Panc1 (cell line): Measurements from ENCODE around the gene FES.

Source experiments
- POLR2AphosphoS5 ChIP-seq: IDR thresholded peaks from 2 replicates; pipeline ENCODE4 v1.6.1; 2012; ENCODE audit warnings: mild to moderate bottlenecking, low read depth, low read length, moderate library complexity
- TF ChIP-seq, protein P1 (sequence below): fragments of 450-650 bp; IDR thresholded peaks from 2 replicates; pipeline ENCODE4 v1.5.1; 2017; ENCODE audit warnings: mild to moderate bottlenecking

DNA sequence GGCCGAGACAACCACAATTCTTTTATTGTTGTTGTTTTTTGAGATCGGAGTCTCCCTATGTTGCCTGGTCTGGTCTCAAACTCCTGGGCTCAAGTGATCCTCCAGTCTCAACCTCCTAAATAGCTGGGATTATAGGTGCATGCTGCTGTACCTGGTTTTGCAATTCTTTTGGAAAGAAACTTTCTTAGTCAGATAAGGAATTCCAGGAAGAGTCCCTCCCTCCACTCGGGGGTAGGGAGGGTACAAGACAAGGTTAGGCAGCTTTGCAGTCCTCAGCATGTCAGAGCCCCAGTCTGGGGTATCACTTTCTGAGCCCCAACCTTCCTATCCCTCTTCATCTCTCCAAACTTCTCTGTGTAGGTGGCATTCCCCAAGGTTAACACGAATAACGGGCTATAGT, 49.7 kb upstream of the FES start:
- TF ChIP-seq POLR2AphosphoS5 = no peak
- TF ChIP-seq, protein P1, sequence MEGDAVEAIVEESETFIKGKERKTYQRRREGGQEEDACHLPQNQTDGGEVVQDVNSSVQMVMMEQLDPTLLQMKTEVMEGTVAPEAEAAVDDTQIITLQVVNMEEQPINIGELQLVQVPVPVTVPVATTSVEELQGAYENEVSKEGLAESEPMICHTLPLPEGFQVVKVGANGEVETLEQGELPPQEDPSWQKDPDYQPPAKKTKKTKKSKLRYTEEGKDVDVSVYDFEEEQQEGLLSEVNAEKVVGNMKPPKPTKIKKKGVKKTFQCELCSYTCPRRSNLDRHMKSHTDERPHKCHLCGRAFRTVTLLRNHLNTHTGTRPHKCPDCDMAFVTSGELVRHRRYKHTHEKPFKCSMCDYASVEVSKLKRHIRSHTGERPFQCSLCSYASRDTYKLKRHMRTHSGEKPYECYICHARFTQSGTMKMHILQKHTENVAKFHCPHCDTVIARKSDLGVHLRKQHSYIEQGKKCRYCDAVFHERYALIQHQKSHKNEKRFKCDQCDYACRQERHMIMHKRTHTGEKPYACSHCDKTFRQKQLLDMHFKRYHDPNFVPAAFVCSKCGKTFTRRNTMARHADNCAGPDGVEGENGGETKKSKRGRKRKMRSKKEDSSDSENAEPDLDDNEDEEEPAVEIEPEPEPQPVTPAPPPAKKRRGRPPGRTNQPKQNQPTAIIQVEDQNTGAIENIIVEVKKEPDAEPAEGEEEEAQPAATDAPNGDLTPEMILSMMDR = no peak
